Sigmoid colon (tissue), 7 donors: Measurements from ENCODE around the gene TGM3. TPM values are rescaled to one million over a fixed set of nuclear protein-coding genes. Genes with fewer than 3 reads are reported as not detected.

Source experiments
- polyA plus RNA-seq, 3 donors: library from polyadenylated mRNA; stranded (reverse); fragments of 200-250 nt; gene quantifications; one replicate each; pipeline ENCODE4 v1.2.3, GENCODE V29; 2013
- total RNA-seq, 4 donors: library from RNA; depleted of rRNA; stranded (reverse); fragments of >200 nt; gene quantifications; one replicate each; pipeline ENCODE4 v1.1.0, GENCODE V29; 2016
- donor health status: healthy with polysubstance abuse.
- donor health status: Bipolar disorder and iron deficiency.
- donor health status: healthy.

TGM3 gene
- total and polyA plus RNA-seq, 7 donors, result 0.23 to 3.0 (median 0.42) TPM; not detected in 4

Other genes starting within 250 kb of the TGM3 start
- 10 to 100 TPM; 12.5 to 16.8 (median 13.7) TPM for gene STK35, start 194.2 kb upstream of the TGM3 start, total RNA-seq
- gene STK35, start 194.2 kb upstream of the TGM3 start, polyA plus RNA-seq, result 10 to 100 TPM in 1 of 3 donors, 1 to 10 TPM in 2; 4.8 to 14.4 (median 9.9) TPM
- gene TGM6, start 84.9 kb downstream of the TGM3 start, total RNA-seq, result not detected
- not detected for gene TGM6, start 84.9 kb downstream of the TGM3 start, polyA plus RNA-seq
- 100 to 1,000 TPM in 3 of 4 donors, 10 to 100 TPM in 1; 80.0 to 165 (median 142) TPM for gene SNRPB, start 174.8 kb downstream of the TGM3 start, total RNA-seq
- 100 to 1,000 TPM; 156 to 275 (median 177) TPM for gene SNRPB, start 174.8 kb downstream of the TGM3 start, polyA plus RNA-seq
- 10 to 100 TPM; 10.7 to 16.3 (median 11.8) TPM for gene ZNF343, start 212.9 kb downstream of the TGM3 start, total RNA-seq
- gene ZNF343, start 212.9 kb downstream of the TGM3 start, polyA plus RNA-seq, result 1 to 10 TPM; 3.0 to 5.6 (median 4.2) TPM
- gene TMC2, start 240.6 kb downstream of the TGM3 start, total RNA-seq, result under 1 TPM in 1 of 4 donors, not detected in 3; 0.28 TPM
- gene TMC2, start 240.6 kb downstream of the TGM3 start, polyA plus RNA-seq, result under 1 TPM in 2 of 3 donors, not detected in 1; 0.19 to 0.60 TPM